Cardiac fibroblast (primary cell): ENCODE measurements around the gene C10orf62.

ENCODE experiments used
- DNase-seq, 2 donors: peaks; one replicate each; pipeline versions ENCODE4 v3.0.0 to v3.0.0-alpha.2; 2010; ENCODE audit warnings: low read depth in 2 of 2
- H3K4me3 ChIP-seq, 2 donors: replicated peaks in 1 of 2; 1 replicate in 1 of 2; 2 replicates in 1 of 2; pipeline ENCODE4 v1.5.1; 2011; ENCODE audit warnings: low read depth in 2 of 2, low read length in 2 of 2, mild to moderate bottlenecking in 2 of 2, moderate library complexity in 1 of 2
- CTCF ChIP-seq: IDR thresholded peaks from one replicate; pipeline ENCODE4 v1.5.1; 2011; ENCODE audit warnings: low read depth, mild to moderate bottlenecking, low read length, inconsistent platforms

The C10orf62 gene

GRCh38 chr10:97584060-97584797 lies 5.3 kb upstream of the C10orf62 start, which contains the start of gene HOGA1:
Gene HOGA1, plus strand, starts transcription at chr10:97584389. Its CDS starts 315 bp downstream, at chr10:97584704.
- TF ChIP-seq CTCF = no peak
- peak; percentile 37 to 72 for DNase-seq
- no peak within 1 kb of the TSS for H3K4me3 ChIP-seq

DNA sequence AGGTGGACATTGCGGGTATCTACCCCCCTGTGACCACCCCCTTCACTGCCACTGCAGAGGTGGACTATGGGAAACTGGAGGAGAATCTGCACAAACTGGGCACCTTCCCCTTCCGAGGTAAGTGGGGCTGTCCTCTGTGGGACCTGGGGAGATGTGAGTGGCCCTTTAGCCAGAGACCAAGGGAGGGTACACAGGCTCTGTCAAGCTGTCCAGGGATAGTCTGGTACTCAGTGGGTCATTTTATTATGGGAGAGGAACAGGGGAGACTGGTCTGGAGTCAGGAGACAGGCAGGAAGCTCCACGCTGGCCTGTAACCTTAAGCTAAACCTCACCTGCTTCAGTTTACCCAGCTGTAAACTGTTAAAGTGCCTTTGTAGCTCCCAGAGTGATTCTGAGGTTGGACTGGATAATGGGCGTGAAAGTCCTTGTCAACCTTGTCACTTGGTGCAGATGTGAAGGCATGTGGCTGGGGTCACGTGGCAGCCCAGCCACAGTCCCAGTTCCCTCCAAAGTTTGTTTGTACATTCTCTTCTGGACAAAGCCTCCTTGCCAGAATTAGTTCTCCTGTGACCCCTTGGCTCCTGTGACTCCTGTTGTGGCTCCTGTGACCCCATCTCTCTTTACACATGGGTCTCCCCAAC lies 4.6 kb upstream of the C10orf62 start:
- no peak overlapping the region for H3K4me3 ChIP-seq
- DNase-seq = no peak
- TF ChIP-seq CTCF = no peak

- H3K4me3 ChIP-seq = no peak overlapping the region
- no peak for DNase-seq
- TF ChIP-seq CTCF = no peak
Measured at GRCh38 chr10:97585439-97585811, 4.1 kb upstream of the C10orf62 start.

DNA sequence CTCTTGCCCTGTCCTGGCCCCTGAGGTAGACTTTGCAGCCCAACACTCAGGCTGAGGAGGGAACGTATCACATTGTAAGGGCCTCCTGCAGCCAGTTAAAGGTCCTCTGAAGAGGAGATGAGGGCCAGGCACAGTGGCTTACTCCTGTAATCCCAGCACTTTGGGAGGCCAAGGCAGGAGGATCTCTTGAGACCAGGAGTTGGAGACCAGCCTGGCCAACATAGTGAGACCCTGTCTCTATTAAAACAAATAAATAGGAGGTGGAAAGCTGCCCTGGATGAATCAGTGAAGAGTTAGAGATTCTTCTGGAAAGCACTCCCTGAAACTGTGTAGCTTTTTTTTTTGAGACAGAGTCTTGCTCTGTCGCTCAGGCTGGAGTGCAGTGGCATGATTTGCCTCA lies 2.3 kb upstream of the C10orf62 start:
- no peak overlapping the region for H3K4me3 ChIP-seq
- DNase-seq = no peak
- no peak for TF ChIP-seq CTCF

GRCh38 chr10:97590082-97590747 lies 694 bp downstream of the C10orf62 start:
- no peak for DNase-seq
- no peak overlapping the region for H3K4me3 ChIP-seq
- TF ChIP-seq CTCF = no peak

GRCh38 chr10:97590748-97591495 lies 1.4 kb downstream of the C10orf62 start:
- H3K4me3 ChIP-seq = no peak overlapping the region
- no peak for TF ChIP-seq CTCF
- no peak for DNase-seq
